Adrenal gland (tissue), 12 donors: ENCODE data around the gene CUL7. TPM values are rescaled to one million over a fixed set of nuclear protein-coding genes. Genes with fewer than 3 reads are reported as not detected.

Source experiments
- DNase-seq, 7 donors: peaks; one replicate each; pipeline ENCODE4 v3.0.0-alpha.2; 2019 to 2020
- H3K27ac ChIP-seq, 5 donors: fragments of 200-600 bp; sonication (generic) in 4 of 5; 1 replicate in 3 of 5; 2 replicates in 2 of 5; pipeline versions ENCODE4 v1.5.1 to v1.8.0; 2016 to 2020; ENCODE audit warnings: mild to moderate bottlenecking in 1 of 5
- H3K27me3 ChIP-seq: fragments of 200-600 bp; 2 replicates; pipeline ENCODE4 v1.8.0; 2021
- H3K36me3 ChIP-seq, 2 donors: fragments of 200-600 bp; replicated peaks in 1 of 2; 1 replicate in 1 of 2; 2 replicates in 1 of 2; pipeline versions ENCODE4 v1.5.1 to v1.8.0; 2018 to 2022
- H3K4me1 ChIP-seq, 2 donors: fragments of 200-600 bp; replicated peaks in 1 of 2; 1 replicate in 1 of 2; 2 replicates in 1 of 2; pipeline versions ENCODE4 v1.5.1 to v1.8.0; 2018 to 2021
- H3K4me3 ChIP-seq, 4 donors: fragments of 200-600 bp; sonication (generic) in 3 of 4; one replicate each; pipeline ENCODE4 v1.5.1; 2016 to 2018
- H3K9me3 ChIP-seq, 3 donors: fragments of 200-600 bp; sonication (generic) in 1 of 3; replicated peaks in 1 of 3; 1 replicate in 2 of 3; 2 replicates in 1 of 3; pipeline versions ENCODE4 v1.5.1 to v1.8.0; 2016 to 2021
- CTCF ChIP-seq, 6 experiments: fragments of 450-650 bp in 4 of 6; fragments of 200-600 bp in 2 of 6; sonication (generic) in 1 of 6; IDR thresholded peaks; 1 replicate in 5 of 6; 2 replicates in 1 of 6; pipeline versions ENCODE4 v1.5.1 to v1.8.0; 2016 to 2021; ENCODE audit warnings: antibody characterized with exemption in 6 of 6, mild to moderate bottlenecking in 2 of 6, moderate library complexity in 1 of 6
- POLR2A ChIP-seq, 2 donors: fragments of 450-650 bp; IDR thresholded peaks; one replicate each; pipeline ENCODE4 v1.6.1; 2017; ENCODE audit warnings: antibody characterized with exemption in 2 of 2, mild to moderate bottlenecking in 2 of 2, moderate library complexity in 1 of 2
- WGBS, 4 donors: extraction: QIAGEN DNeasy Blood & Tissue Kit in 2 of 4; methylation state at CpG; one replicate each; pipeline versions ENCODE4 v1.1.5 to v1.1.7; 2013 to 2017; 5-methylcytosine and 5-hydroxymethylcytosine counted together
- intact Hi-C, 2 donors: fragments of 100-400 bp; cut with DNase I; formaldehyde crosslinking; loops; one replicate each; pipeline versions ENCODE4 v1.14.1 to v1.15.0; 2022 to 2023
- polyA plus RNA-seq, 3 donors: library from polyadenylated mRNA; stranded (reverse); fragments of 200-250 nt in 2 of 3; fragments of 350-450 nt in 1 of 3; fragmentation: Illumina TruSeq in 1 of 3; extraction: RNeasy Lipid Tissue Mini Kit (QIAGEN cat#74804) in 1 of 3; gene quantifications; one replicate each; pipeline ENCODE4 v1.2.3, GENCODE V29; 2013 to 2014
- total RNA-seq, 9 donors: library from RNA; depleted of rRNA in 4 of 9; stranded (reverse); fragments of >200 nt in 4 of 9; fragments of 120-200 nt in 1 of 9; fragmentation: NEBNext Ultra II Directional in 1 of 9; extraction: Animal tissue kit (Norgen Biotek cat#: 25700) in 1 of 9; gene quantifications; one replicate each; pipeline versions ENCODE4 v1.1.0 to v1.2.4, GENCODE V29; 2013 to 2023
- donor health status: healthy with polysubstance abuse.
- donor health status: Bipolar disorder and iron deficiency.
- donor health status: DM: yes; HTN: yes; CAD: no.
- donor health status: DM: no; HTN: no; CAD: no.
- donor health status: DM: no; HTN: no; CAD: no.
- donor health status: DM: yes; HTN: yes; CAD: no.

Gene CUL7
- total and polyA plus RNA-seq, 12 donors: 12.0 to 52.5 (median 32.7) TPM

- Histone ChIP-seq H3K4me3 (no peak overlapping the region), H3K27ac (no peak overlapping the region), H3K9me3 (no peaks in the 10 kb centered on the region), H3K36me3 (peaks cover 0 to 14% of the 10 kb centered on the region in 2 donors), H3K4me1 (peaks cover 0 to 4% of the 10 kb centered on the region in 2 donors), H3K27me3 (no peaks in the 10 kb centered on the region)
- DNase-seq: no peak
- intact Hi-C loops: loop anchor here in 1 of 2 donors (5.0 kb wide), 1 partner anchor 72 kb away; no protein-coding TSS in a partner anchor
- 59 to 78% (median 69%) methylated on average over 2 to 6 of the region's 6 CpGs for WGBS, 4 donors
- TF ChIP-seq POLR2A (IDR thresholded peaks at IDR 0.05) (no peak), CTCF (IDR thresholded peaks at IDR 0.05) (no peak)
Observed at GRCh38 chr6:43074847-43075669, 21.4 kb upstream of the CUL7 start.

- TF ChIP-seq CTCF (IDR thresholded peaks at IDR 0.05): peak; percentile 25 to 53 (median 40)
- TF ChIP-seq POLR2A (IDR thresholded peaks at IDR 0.05): no peak
- peaks cover 0 to 31% of the 10 kb centered on the region in 2 donors for H3K36me3 ChIP-seq
- intact Hi-C loops: loop anchor here in 1 of 2 donors (5.0 kb wide), 1 partner anchor 77 kb away; no protein-coding TSS in a partner anchor
- H3K27me3 ChIP-seq: no peaks in the 10 kb centered on the region
- H3K27ac ChIP-seq: no peak overlapping the region
- no peaks in the 10 kb centered on the region for H3K4me1 ChIP-seq
- 55 to 67% (median 60%) methylated on average over 6 of the region's 6 CpGs for WGBS, 4 donors
- no peak overlapping the region for H3K4me3 ChIP-seq
- no peak for DNase-seq
- no peaks in the 10 kb centered on the region for H3K9me3 ChIP-seq
Observed at GRCh38 chr6:43070028-43070632, 16.5 kb upstream of the CUL7 start.

- no peaks in the 10 kb centered on the region for H3K9me3 ChIP-seq
- no peak for DNase-seq
- no peaks in the 10 kb centered on the region for H3K27me3 ChIP-seq
- TF ChIP-seq POLR2A (IDR thresholded peaks at IDR 0.05): no peak
- no peak for TF ChIP-seq CTCF (IDR thresholded peaks at IDR 0.05)
- WGBS, 4 donors: 92 to 94% (median 94%) methylated on average over 11 to 12 of the region's 12 CpGs
- peaks cover 13 to 16% of the 10 kb centered on the region in 2 donors for H3K4me1 ChIP-seq
- H3K27ac ChIP-seq: no peak overlapping the region
- H3K4me3 ChIP-seq: no peak overlapping the region
- intact Hi-C loops: loop anchor here in 1 of 2 donors (5.0 kb wide), 1 partner anchor 79 kb away; no protein-coding TSS in a partner anchor
- peaks cover 0 to 20% of the 10 kb centered on the region in 2 donors for H3K36me3 ChIP-seq
Observed at GRCh38 chr6:43062818-43063217, 9.2 kb upstream of the CUL7 start.

GRCh38 chr6:43061861-43062260 is 8.2 kb upstream of the CUL7 start:
- intact Hi-C loops: loop anchor here in 1 of 2 donors (5.0 kb wide), 1 partner anchor 80 kb away; no protein-coding TSS in a partner anchor
- H3K27ac ChIP-seq: no peak overlapping the region
- DNase-seq: no peak

More at GRCh38 chr6:43061861-43062260, 8.2 kb upstream of the CUL7 start:
- Histone ChIP-seq H3K36me3 (peaks cover 0 to 27% of the 10 kb centered on the region in 2 donors), H3K4me3 (no peak overlapping the region), H3K27me3 (no peaks in the 10 kb centered on the region), H3K9me3 (no peaks in the 10 kb centered on the region), H3K4me1 (peaks cover 13 to 16% of the 10 kb centered on the region in 2 donors)
- TF ChIP-seq POLR2A (IDR thresholded peaks at IDR 0.05): no peak
- TF ChIP-seq CTCF (IDR thresholded peaks at IDR 0.05): no peak
- 45 to 67% (median 64%) methylated on average over 2 of the region's 2 CpGs for WGBS, 4 donors
